ENCODE data around the gene EBF3.

The EBF3 gene

DNA sequence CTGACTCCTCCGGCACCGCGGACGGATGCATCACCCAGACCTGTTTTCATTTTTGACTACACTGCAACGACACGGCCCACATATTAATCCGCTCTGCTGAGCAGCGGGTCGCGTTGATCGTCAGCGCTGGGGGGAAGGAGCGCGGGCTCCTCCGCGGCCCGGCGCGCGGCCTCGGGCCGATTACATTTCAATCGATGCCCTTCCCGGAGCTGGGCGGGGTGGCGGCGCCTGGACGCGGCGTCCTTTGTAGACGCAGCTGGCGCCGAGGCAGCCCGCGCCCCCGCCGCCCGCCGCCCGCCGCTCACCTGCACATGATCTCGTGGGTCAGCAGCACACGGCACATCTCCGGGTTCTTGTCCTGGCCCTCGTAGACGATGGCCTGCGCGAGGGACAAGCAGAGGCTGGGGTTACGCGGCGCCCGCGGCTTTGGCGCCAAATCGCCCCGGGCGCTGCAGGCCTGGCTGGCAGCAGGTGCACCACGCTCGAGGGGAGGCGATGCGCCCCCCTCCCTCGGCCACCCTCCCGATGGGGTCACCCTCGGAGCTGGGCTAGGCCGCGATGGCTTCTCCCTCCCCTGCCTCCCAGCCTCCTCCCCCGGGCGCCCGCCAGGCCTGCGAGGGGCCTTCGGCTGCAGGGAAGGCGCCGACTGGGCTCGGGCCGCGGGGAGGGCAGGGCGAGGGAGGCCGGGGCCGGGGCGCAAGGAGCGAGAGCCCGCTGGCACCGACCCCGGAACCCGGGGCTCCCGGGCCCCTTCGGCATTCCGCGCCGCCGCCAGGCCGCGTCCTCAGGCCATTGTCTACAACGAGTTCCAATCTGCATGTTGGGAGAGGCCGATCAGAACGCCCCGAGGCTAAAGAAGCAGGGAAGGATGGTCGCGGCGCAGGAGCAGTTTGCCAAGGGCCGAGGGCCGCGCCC lies 5.2 kb downstream of the EBF3 start:
- DNase-seq = no peak

DNA sequence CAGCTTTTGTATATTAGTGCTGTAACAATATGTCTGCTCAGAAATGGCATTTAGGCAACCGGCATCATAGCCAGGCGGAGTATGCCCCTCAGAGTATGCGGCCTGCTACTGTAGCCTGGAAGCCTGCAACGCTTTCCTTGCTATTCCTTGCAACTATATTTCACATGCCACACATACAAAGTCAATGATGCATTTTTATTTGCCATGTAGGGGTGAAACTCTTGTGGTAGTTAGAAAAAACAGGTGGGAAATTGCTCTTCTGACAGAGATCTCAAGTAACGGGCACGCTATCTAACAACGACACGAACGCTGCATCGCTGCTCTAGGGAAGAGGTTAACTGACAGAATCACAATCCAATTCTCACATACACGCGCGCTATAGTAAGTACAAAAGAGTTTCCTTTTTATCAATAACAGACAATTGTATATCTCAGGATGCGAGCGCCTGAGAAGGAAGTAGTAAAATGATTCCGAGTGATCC lies 5.9 kb downstream of the EBF3 start:
- no peak for DNase-seq

- DNase-seq = no peak
Measured at GRCh38 chr10:129956876-129957673, 7.0 kb downstream of the EBF3 start.

GRCh38 chr10:129956286-129956670 lies 7.8 kb downstream of the EBF3 start:
- DNase-seq = no peak

- no peak for DNase-seq
Measured at GRCh38 chr10:129955601-129956285, 8.3 kb downstream of the EBF3 start.

GRCh38 chr10:129954492-129955315 lies 9.4 kb downstream of the EBF3 start:
- DNase-seq = no peak

DNA sequence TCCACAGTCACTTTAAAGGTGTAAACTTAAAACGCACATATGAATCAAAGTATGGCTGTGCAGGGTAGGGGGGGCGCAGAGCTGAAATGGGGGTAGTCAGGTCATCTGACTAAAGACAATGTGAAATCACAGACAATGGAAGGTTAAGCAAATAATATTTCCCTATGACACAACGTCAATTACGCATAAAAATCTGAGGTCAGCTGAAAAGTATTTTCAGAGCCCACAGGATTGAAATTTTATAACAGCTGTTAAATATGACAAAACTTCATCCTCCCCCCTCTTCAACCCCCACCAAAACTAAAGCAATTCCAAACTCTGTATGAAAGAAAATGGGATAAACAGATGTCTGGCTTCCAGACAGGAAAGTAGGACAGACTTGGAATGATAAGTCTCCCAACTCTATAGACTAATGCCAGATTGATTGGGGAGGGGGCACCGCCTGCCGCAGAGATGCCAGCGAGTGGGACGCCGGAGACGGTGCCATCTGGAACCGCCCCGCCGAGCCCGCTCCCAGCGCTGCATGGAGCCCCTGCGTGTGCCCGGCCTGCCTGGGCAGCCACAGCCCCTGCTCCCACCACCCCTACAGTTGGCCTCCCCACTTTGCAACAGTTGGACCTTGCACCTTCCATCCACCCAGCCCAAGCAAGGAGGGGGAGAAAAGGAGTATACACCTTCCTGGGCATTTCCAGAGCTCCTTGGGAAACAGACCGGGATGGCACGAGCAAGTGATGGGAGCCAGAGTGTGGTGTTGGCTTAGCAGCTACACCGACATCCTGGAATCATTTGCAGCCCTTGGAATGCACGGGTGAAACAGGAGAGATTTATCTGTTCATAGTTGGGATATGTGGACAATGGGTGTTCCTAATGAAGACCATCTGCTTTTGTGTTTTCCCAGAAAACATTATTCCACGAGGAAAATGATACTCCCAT lies 10.7 kb downstream of the EBF3 start:
- no peak for DNase-seq

DNA sequence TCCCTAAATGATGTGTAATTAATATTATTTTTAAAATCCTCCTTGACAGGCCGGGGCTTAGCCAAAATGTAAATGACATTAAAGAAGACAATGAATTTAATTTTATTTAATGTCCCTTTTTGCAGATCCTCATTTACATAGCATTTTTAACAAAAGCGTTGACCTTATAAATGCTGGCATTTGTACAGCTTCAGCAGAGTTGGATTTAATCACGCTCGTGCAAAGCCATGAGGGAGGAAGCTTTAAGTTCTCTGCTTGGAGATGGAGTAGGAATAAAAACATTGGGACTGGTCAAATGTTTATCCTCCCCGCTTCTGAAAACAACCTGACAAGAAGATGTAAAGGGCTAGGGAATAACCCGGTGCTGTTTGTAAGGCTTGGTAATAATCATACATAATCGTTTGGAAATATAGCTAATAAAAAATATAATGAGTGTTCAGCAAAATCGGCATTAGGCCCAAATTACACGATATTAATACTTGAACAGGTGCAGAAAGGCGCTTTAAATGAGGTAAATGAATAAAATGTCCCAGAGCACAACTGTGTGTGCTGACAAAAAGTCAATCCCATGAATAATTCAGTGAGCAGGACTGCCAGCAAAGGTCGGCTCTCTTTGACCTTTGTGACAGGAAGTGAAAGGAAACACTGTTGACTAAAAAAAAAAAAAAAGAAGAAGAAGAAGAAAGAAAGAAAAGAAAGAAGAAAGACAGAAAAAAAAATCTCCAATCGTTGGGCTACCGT lies 11.5 kb downstream of the EBF3 start:
- no peak for DNase-seq

GRCh38 chr10:129951970-129952265 lies 12.2 kb downstream of the EBF3 start:
- DNase-seq = no peak

DNA sequence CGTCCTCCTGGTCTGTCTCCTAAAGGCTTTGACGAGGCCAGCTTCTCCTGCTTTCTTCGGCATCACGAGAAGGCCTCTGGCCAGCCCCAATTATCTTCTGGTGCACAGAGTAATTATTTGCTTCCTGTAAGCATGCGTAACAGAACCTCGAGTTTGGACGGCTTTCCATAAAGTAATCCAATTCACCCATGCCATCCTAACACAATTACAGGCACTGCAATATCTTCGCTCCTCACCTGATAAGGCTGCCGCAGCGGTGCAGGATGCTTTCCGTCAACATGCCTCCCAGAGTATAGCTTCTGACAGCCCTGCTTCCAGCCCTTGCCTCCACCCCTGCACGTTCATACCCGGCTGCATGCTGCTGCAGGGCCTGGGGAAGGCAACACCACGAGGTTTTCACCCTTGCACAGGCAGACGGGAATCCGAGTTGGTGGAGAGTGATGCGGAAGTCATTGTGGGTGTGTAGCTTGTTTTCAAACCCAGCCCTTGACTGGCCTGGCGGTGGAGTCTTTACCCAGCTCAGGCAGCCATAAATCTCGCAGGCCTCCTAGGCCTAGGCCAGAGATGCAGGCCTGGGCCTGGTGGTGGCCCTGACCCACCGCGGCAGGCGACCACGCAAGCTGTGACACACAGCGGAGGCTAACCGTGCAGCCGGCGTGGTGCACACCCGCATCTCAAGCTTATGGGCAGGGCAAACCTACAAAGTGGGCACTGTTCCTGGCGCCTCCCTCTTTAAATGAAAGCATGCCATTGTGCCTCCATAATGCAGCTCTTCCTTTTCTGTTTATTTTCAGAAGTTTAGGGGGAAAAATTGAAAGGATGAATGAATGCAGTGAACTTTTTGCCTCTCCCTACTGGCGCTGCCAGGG lies 12.7 kb downstream of the EBF3 start:
- DNase-seq = no peak

DNA sequence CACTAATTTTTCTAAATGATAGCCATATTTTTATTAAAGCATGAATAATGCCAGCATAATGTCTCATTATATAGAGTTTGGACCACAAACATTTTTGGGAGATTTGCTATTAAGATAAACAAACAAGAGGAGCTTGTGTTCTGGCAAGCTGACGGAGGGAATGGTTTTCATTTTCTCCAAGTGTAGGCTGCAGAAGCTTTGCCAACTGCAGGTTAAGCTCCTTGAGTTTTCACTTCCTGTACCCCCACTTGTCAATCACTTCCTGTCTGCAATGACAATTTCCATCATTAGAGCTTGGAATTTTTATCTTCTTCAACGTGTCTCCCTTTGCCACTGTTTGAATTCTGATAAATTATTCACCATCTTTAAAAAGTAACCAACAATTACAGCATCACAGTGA lies 13.4 kb downstream of the EBF3 start:
- DNase-seq = no peak

GRCh38 chr10:129949891-129950291 lies 14.2 kb downstream of the EBF3 start:
- no peak for DNase-seq

- no peak for DNase-seq
Measured at GRCh38 chr10:129949411-129949810, 14.7 kb downstream of the EBF3 start.

- no peak for DNase-seq
Measured at GRCh38 chr10:129946859-129947258, 17.2 kb downstream of the EBF3 start.

GRCh38 chr10:129945941-129946760 lies 17.9 kb downstream of the EBF3 start:
- DNase-seq = no peak

DNA sequence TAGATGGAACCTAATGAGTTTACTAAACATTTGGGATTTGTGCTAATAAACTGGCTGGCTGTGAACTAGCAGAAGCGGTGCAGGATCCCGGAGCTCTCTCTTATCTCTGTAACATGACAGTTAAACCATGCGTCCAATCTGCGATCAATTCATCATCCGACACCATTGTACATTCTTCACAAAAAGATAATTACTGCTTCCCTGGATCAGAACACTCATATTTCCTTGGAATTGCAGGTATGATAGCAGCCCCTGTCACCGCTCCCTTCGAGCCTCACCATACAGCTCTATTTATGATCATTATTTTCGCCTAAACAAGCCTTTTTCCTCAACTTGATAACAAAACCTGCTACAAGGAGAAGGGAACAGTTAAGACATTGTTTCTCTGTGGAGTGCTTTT lies 18.5 kb downstream of the EBF3 start:
- no peak for DNase-seq

DNA sequence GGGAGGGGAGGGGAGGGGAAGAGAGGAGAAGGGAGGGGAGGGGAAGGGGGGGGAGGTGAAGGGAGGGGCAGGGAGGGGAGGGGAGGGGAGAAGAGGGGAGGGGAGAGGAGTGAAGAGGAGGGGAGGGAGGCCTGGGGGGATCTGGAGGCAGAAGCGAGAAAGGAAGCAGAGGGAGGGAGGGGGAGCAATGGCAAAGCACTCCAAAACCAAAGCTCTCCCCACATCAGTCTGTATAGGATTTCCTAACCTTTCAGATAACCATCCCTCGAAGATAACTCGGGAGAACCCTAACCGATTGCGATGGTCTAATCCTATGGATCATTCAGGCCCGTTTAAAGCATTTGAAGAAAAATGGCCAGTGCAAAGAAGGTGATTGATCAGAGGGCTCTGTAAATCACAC lies 19.0 kb downstream of the EBF3 start:
- DNase-seq = no peak

DNA sequence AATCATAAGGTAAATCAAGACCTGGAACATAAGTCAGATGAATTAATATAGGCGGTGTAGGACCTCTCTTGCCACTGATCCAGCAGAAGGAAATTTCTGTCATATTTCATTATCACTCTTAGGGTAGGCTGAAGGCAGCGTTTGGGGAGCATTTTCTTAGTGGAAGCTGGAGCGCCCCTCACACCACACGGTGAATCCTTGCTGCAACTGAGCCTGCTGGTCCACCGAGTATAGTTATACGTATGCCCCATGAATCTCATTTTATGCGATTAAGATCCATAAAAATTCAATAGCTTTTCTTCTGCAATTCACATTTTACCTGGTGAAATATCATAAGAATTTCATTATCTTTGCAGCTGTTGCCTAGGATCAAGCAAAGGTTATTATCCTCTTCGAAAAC lies 19.6 kb downstream of the EBF3 start:
- DNase-seq = no peak
